GM18868 (cell line): Measurements from ENCODE around the gene USP6.
"Not testable (repeated sequence)": the region's sequence is repeated elsewhere in the genome, so short reads cannot be mapped to it uniquely, and the experiment has no call there.

Source experiments
- ATAC-seq: cut with Tn5 transposase; IDR thresholded peaks from one replicate; pipeline ENCODE4 v1.9.1; 2021; ENCODE audit warnings: mild to moderate bottlenecking, moderate library complexity; ENCODE audit not compliant: unreplicated experiment

USP6 gene

DNA sequence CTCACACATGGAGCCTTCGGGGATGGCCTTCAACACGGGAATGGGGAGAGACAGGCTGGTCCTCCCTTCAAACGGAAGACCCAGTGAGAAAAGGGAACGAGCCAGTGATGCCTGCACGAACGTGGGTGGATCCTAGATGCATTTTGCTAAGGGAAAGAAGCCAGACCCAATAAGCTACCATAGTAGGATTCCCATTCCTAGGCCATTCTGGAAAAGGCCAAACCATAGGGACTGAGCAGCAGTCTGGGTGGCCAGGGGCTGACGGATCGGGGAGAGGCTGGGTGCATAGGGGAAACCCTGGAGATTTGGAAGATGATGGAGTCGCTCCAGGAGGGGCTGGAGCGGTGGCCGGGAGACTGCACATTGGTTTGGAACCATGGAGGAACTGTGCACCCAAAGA is 18.7 kb downstream of the USP6 start:
- ATAC-seq = not testable (repeated sequence)

DNA sequence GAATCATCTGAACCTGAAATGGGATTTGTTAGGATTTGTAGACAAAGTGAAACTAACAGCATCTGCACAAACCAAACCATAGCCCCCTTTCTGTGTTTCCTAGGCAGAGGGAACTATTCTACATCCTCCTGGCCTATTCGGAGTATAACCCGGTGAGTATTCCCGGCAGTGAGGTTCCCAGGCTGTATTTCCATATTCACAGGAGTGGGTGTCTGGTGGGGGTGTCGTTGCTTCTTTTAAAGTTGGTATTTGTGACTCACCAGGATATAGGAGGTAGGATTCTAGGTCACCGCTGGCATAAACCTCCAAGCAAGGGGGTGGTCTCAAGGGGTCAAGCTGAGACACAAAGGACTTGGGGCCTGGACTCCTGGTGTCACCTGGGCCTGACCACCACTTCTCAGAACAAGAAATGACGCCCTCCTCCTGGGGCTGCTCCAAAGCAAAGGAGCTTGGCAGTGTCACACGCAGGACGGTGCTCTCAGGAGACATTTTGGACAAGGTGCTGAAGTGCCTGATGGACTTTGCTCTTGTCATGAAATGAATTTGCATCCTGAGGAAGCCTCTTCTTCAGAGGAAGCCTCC is 19.4 kb downstream of the USP6 start:
- not testable (repeated sequence) for ATAC-seq

DNA sequence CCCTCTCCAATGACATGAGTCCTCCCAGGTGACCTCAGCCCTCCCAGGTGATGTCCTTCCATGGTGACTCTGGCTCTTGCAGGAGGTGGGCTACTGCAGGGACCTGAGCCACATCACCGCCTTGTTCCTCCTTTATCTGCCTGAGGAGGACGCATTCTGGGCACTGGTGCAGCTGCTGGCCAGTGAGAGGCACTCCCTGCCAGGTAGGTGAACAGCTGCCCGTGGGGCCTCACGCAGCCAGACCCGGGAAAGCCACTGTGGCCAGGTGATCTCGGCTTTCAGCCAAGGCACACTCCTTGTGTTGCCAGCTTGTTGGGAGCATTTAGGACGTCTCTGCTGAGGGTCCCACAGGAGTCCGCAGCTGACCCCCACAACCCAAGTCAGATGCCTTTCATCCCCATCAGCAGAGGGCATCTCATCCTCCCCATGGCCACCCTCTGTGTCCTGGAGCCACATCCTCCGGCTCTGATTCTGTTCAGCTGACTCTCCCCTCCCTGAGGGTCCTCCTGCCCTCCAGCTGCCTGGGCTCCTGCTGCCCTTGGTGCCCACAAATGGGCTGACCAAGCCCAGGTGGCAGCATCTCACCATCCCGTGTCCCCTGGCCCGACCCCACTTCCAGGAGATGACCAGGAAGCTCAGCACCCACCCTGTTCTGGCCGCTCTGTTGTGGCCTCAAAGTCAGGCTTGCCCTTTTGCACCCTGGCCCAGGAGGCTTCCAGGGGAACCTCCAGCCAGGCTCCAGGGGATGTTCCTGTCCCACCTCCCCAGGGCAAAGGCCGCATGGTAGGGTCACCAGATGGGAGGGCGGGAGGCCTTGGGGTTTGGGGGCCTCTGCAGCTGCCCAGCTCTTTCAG is 20.1 kb downstream of the USP6 start:
- no peak for ATAC-seq

DNA sequence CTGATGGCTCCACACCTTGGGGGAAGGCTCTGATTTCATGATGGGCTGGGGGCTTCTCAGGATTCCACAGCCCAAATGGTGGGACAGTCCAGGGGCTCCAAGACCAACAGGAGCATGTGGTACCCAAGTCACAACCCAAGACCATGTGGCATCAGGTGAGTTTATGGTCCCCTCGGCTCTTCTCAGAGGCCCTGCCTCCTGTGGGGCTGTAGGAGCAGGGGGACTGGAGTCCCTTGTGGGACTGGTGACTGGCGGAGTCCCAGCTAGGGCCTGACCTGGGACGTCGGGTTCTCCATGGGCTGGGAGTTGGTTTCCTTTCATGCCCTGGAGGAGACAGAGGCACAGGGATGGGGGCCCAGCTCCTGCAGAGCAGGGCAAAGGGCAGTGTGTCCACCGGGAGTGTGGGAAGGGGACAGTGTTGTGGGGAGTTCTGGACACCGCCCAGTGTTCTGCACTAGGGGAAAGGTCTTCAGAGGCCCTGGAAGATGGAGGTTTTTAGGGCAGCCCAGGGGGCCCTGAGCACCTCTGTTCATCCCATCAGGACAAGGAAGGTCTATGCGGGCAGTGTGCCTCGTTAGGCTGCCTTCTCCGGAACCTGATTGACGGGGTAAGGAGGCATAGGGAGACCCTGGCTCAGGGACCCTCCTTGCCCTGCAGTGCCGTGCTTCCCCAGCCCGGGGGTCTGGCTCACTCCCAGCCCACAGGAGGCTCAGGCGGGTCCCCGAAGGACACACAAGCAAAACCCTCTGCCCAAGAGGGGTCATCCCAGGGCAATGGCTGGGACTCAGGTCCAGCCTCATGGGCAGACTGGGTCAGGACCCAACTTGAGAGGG is 21.0 kb downstream of the USP6 start:
- ATAC-seq = not testable (repeated sequence)

DNA sequence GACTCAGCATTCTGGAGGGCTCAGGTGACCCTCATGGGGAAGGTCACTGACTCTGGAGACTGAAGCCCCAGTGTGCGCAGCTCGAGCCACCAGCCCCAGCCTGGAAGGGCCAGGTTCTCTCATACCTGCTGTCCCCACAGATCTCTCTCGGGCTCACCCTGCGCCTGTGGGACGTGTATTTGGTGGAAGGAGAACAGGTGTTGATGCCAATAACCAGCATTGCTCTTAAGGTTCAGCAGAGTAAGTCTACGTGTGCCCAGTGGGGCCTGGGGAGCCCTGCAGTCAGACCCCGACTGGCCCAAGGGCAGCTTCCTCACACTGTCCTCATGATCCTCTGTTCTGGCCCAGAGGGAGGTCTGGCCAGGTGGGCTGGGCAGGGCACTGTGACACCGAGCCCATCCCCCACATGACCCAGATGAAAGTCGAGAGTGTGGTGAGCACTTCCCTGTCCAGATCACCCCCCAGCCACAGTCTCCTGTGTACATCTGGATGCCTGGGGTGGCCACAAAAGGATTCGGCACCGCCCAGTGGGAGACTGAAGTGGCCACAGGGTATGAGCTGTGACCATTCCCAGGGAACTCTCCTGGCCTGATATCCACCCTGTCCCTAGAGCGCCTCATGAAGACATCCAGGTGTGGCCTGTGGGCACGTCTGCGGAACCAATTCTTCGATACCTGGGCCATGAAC is 21.8 kb downstream of the USP6 start:
- not testable (repeated sequence) for ATAC-seq

DNA sequence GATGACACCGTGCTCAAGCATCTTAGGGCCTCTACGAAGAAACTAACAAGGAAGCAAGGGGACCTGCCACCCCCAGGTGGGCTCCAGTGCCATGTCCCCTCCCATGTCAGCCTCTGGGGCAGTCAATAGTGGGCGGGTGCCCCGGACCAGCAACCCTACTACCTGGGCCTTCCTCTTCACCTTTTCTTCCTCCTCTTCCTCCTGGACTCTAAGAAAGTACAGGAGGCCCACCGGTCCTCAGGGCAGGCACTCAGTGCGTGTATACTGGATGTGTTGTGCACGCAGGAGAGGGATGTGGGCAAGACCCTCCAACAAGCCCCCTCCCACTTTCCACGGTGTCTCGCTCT is 22.3 kb downstream of the USP6 start:
- ATAC-seq = not testable (repeated sequence)

DNA sequence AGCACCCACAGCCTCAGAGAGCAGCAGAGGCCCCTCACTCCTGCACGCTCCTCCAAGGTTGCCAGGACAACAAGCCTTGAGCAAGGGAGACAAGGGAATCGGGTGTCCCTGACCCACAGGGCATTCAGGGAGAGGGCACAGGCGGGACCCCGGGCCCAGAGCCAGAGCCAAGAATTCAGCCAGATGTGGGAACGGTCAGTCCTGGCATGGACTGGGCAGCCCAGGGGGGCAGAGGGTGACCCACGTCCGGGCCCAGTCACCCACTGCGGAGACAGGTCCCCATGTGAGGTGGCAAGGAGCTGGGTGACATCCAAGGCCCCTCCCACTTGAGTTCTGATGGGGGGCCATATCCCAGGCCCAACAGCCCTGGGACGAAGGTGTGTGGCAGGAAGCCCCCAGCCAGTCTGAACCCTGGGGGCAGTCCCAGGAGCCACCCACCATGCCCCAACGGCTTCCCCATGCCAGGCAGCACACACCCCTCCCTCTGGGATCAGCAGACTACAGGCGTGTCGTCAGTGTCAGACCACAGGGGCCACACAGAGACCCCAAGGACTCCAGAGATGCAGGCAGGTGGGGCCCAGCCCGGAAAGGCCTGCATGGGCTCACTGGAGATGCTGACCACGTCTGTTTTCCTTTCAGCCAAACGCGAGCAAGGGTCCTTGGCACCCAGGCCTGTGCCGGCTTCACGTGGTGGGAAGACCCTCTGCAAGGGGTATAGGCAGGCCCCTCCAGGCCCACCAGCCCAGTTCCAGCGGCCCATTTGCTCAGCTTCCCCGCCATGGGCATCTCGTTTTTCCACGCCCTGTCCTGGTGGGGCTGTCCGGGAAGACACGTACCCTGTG is 23.0 kb downstream of the USP6 start:
- ATAC-seq = no peak

DNA sequence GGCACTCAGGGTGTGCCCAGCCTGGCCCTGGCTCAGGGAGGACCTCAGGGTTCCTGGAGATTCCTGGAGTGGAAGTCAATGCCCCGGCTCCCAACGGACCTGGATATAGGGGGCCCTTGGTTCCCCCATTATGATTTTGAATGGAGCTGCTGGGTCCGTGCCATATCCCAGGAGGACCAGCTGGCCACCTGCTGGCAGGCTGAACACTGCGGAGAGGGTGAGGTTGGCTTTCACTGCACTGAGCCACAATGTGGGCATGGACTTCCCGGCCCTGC is 23.6 kb downstream of the USP6 start:
- no peak for ATAC-seq

DNA sequence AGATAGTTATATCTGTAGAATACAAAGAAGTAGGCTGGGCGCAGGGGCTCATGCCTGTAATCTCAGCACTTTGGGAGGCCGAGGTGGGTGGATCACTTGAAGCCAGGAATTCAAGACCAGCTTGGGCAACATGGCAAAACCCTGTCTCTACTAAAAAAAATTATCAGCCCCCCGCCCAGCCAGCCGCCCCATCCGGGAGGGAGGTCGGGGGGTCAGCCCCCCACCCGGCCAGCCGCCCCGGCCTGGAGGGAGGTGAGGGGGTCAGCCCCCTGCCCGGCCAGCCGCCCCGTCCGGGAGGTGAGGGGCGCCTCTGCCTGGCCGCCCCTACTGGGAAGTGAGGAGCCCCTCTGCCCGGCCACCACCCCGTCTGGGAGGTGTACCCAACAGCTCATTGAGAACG is 27.0 kb downstream of the USP6 start:
- not testable (repeated sequence) for ATAC-seq

DNA sequence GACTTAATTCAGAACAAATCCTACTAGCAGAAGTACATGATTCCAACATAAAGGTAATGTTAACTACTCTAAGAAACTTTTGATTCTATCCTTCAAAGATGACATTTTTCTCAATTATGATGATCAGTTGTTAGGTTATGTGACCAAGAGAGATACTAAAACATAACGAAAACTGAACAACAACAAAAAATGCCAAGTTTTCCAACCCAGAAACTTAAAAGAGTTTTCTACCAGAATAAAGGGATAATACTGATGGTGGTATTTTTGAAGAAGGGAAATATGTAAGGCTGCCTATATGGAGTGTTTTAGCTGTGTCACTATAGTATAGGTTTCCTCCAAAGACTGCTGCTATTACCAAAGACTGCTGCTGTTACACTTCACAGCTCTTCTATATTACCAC is 30.3 kb downstream of the USP6 start:
- not testable (repeated sequence) for ATAC-seq

DNA sequence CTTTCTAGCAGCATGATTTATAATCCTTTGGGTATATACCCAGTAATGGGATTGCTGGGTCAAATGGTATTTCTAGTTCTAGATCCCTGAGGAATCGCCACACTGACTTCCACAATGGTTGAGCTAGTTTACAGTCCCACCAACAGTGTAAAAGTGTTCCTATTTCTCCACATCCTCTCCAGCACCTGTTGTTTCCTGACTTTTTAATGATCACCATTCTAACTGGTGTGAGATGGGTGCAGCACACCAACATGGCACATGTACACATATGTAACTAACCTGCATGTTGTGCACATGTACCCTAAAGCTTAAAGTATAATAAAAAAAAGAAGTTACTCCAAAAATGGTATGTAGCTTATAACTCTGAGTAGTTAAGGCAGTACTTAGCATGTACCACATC is 44.9 kb downstream of the USP6 start:
- not testable (repeated sequence) for ATAC-seq

DNA sequence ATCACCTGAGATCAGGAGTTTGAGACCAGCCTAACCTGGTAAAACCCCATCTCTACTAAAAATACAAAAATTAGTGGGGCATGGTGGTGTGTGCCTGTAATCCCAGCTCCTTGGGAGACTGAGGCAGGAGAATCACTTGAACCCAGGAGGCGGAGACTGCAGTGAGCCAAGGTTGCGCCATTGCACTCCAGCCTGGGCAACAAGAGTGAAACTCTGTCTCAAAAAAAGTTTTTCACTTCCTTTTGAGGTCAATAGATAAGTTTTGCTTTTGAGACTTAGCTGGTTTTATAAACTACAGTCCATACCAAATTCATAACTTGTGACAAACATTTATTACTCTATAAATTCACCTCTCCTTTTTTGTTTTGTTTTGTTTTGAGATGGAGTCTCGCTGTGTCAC is 46.0 kb downstream of the USP6 start:
- ATAC-seq = not testable (repeated sequence)

DNA sequence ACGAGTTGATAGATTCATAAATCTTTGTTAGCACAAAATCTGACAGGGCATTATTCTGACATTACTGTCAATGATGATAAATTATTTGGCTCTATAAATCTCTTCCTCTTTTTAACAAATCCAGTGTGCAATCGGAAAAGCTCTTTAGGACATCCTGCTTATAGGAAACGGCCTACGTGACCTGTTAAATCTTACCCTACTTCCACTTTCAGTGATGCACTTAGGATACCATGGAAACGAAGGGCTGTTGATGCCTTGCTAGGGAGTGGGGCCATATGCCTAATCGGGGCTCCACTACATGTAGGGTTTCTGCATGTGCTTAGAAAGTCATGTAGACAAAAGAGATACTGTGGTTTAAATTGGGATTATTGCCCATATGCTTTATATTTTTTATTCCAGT is 48.6 kb downstream of the USP6 start:
- ATAC-seq = no peak

DNA sequence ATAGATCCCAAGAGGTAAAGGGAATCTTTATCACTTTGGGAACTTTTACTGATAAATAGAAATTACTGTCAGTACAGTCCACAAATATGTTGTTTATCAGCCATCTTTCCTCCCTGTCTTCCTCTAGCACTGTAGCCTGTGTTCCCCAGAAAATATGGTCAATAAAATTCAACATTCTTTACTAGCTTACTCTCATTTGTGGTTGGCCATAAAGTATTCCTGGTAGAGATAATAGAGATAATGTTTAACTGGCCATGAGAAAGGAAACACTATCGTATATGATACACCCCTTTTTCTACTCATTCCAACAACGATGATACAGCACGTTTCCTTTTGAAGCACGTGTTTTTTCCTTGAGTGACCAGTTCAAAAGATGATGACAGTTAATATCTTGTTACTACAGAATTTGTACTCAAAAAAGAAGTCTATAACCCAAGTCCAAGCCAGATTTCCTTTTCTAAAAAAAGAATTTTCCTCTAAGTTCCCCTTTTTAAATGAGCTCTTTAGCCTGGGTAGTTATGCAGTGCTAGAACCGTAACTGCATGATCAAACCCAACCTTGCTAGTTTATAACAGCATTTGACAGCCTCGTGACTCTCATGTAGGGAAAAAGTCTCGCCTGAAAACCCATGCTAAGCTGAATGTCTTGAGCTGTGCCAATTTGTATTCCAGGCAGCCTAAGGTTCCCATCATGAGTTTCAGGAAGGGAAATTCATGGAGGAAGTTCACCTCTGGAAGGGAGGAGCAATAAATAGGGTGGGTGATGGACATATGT is 50.1 kb downstream of the USP6 start:
- not testable (repeated sequence) for ATAC-seq

DNA sequence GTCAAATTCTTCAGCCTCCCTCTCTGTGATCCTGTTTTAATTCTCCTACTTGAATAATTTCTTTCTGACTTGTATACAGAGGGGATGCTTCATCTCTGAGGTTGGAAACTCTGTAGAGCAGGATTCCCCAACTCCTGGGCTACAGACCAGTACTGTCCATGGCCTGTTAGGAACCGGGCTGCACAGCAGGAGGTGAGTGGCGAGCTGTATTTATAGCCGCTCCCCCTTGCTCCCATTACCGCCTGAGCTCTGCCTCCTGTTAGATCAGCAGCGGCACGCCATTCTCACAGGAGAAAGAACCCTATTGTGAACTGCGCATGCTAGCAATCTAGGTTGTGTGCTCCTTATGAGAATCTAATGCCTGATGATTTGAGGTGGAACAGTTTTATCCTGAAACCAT is 59.2 kb downstream of the USP6 start:
- ATAC-seq = not testable (repeated sequence)

DNA sequence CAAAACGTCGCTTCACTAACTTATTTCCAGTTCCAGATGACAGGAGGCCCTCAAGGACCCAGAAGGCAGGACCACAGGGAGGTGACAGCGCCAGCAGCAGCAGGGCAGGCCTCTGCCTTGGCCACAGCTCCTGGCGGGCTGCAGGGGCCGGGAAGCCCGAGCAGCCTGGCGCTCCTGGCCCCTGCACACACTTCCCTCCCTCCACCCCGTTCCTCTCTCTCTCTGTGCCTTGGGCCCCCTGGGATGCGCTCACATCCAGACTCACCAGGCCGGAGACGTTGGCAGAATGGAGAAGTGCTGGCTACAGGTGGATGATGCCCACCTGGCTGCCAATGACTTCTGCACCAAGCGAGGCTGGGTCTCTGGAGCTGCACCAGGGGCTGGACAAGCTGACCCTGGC is 63.2 kb downstream of the USP6 start:
- no peak for ATAC-seq

DNA sequence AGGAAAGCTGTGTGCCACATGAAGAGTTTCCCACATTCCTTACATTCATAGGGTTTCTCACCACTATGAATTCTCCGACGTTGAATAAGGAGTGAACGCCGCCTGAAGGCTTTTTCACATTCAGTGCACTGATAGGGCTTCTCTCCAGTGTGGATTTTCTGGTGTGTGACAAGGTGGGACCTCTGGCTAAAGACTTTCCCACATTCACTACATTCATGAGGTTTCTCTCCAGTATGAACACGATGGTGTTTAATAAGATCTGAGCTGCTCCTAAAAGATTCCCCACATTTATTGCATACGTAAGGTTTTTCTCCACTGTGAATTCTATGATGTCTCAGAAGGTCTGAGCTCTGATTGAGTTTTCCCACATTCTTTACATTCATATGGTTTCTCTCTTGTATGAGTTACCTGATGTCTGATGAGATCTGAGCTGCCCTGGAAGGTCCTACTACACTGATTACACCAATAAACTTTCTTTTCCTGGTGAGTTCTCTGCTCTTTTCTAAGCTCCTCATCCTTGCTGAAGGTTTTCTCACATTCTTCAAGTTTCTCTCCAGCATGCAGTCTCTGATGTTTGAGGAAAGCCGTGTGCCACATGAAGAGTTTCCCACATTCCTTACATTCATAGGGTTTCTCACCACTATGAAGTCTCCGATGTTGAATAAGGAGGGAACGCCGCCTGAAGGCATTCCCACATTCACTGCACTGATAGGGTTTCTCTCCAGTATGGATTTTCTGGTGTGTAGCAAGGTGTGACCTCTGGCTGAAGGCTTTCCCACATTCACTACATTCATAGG is 65.9 kb downstream of the USP6 start:
- ATAC-seq = no peak

DNA sequence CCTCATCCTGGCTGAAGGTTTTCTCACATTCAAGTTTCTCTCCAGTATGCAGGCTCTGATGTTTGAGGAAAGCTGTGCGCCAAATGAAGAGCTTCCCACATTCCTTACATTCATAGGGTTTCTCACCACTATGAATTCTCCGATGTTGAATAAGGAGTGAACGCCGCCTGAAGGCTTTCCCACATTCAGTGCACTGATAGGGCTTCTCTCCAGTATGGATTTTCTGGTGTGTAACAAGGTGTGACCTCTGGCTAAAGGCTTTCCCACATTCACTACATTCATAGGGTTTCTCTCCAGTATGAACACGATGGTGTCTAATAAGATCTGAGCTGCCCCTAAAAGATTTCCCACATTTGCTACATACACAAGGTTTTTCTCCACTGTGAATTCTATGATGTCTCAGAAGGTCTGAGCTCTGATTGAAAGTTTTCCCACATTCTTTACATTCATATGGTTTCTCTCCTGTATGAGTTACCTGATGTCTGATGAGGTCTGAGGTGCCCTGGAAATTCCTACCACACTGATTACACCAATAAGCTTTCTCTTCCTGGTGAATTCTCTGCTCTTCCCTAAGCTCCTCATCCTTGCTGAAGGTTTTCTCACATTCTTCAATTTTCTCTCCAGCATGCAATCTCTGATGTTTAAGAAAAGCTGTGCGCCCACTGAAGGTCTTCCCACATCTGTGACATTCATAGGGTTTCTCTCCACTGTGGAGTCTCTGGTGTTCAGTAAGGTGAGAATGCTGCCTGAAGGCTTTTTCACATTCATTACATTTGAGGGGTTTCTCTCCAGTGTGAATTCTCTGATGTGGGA is 67.0 kb downstream of the USP6 start:
- no peak for ATAC-seq
